NCI-H345 treated with DMSO at 0.1 percent for 48 hours (cell line): ENCODE data around the gene LMBR1L.

Experiments used
- DNase-seq: peaks from one replicate; lab custom pipeline; 2025; ENCODE audit not compliant: unreplicated experiment; lab: John Stamatoyannopoulos, UW

LMBR1L gene

DNA sequence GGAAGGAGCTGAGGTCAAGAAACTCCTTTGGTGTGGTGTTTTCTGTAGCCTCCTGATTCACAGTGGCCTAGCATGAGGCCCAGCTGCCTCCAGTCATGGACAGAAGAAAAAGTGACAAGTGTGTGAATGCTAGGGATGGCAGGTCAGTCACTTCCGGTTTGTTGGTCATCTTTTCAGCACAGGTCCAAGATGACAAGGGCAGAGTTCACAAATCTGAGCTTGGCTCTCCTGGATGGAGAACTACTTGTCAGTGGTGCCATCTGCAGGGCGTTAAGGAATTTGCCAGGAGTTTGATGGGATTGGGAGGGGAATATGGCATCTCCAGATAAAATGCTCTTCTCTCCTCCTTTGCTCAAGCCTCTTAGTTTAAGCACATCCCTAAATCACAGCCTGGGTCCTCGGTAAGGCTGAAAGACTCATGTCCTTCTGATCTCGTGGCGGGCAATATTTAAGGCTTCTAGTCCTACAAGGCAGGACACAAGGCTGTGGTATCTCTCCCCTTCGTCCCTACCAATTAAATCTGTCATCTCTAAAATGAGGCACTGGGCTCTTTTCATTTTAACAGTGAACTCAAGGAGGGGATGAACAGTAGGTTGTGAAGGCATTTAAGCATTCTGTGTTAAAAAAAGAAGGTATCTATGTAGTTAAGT is 10.5 kb upstream of the LMBR1L start:
- DNase-seq = no peak

DNA sequence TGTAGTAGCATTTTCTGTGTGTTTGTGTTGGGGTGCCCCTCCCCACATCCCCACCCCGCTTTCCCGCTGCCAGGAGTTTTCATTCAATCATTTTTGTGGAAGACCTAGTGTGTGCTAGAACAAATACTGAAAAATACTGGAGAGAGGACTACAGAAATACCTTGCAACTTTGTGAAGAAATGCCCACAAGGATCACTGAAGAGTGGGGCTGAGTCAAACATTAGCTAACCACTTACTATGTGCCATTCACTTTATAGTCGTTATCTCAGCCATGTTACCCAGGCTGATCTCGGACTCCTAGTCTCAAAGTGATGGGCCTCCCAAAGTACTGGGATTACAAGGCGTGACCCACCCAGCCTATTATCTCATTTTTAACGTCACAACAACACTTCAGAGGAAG is 559 bp upstream of the LMBR1L start:
- no peak for DNase-seq

DNA sequence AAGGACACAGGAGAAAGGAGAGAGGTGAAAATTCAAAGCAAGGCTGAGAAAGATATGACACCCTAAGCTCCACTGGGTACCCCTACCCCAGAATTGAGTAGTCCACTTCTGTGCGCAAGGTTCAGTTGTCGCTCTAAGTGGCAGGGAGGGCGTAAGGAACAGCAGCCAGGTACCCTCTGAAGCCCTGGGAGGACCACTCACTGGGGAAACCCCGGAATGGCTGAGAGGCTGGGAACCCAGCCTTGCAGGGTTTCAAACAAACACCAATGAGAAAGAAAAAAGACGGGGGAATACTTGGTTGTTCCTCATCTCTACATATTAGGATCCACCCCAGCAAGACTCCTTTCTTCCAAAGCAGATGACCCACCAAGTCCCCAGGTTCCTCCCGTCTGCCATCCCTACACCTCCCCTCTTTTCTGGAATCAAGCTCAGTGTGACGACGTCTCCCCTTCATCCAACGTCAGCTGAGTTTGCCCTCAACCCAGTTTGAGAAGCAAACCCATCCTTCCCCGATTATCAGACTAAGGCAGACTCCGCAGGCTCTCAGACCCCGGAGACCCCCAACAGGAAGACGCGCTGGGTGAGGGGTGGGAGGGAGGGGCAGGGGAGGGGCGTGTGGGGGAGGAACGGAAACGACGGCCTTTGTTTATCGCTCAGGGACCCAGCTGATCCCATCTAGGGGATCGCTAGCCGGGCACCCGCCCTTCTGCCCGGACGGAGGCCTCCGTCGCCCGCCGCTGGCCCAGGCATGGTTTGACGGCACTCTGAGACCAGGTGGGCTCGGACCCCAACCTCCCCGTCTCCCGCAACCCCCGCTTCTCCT is 795 bp downstream of the LMBR1L start:
- no peak for DNase-seq

DNA sequence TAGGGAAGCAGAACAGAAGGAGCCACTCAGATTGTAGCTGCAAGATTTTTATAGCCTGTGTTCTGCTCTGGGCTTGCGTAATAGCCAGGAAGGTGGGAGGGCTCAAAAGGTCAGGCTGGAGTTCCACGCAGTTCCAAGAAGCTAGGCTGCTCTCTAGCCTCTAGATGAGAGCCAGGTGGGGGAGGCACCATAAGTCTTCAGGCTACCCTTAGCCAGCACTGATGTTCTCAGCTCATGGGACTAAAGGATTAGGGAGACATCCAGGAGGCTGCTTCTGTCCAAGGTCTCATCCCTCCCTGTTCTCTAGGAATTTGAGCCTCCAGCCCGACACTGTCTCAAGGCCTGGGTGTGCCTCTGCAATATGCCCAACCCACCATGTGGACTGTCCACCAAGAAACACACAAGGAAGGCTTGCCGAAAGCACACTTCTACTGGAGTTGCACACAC is 1.7 kb downstream of the LMBR1L start:
- no peak for DNase-seq

DNA sequence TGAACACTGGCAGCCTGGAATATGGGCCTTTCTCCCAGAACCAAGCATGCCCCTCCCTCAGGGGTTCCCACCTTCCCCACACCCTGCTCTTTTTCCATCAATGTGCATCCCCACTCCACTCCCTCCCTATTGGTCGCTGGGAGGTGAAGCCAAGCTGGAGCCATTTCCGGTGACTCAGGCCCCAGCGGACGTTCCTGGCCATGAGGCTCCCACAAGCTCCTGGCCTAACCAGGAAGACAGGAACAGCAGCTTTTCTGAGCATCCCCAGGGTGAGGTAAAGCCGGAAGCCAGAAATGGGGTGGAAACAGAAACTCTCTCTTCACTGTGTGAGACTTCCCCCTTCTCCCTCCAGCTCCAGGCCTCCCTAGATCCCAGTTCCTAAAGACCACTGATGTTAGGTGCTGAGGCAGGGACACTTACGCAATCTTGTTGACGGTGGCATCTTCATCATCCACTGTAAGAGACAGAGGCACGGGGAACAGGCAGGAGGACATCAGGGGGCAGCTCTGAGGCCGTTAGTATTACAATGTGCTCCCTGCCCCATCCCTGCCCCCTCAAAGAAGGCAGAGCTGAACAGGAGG is 5.1 kb downstream of the LMBR1L start:
- no peak for DNase-seq

DNA sequence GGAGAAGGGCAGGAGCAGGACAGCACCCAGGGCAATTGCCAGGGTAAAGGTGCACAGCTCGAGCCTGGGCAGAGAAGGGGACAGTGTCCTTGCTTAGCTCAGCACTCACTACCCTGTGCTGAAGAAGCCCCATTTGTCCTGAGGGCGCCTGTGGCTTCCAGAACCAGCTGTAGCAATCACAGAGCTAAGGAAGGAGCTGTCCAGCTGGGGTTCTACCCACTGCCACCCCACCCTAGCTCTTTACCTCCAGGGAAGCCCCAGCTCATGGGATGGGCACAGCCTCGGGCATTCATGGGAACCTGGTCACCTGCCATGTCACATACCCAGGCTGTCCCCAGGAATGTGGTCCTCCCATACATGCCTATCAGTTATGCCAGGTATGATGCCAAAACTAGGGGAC is 5.8 kb downstream of the LMBR1L start:
- no peak for DNase-seq

DNA sequence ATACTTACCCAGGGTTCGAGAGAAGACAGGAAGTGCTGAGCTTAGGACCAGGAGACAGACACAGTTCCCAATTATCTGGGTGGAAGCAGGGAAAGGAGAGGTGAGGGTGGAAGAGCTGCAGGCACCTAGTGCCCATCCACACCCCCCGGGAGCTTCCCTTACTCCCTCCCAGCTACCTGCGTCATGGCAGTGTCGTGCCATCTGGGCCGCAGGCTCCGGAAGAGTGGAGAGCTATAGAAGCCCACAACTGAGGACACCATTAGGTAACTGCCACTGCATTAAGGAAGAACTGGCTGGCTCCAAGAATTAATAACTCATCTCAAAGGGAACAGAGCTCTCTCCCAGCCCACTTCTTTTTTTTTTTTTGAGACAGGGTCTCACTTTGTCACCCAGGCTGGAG is 10.3 kb downstream of the LMBR1L start:
- no peak for DNase-seq

DNA sequence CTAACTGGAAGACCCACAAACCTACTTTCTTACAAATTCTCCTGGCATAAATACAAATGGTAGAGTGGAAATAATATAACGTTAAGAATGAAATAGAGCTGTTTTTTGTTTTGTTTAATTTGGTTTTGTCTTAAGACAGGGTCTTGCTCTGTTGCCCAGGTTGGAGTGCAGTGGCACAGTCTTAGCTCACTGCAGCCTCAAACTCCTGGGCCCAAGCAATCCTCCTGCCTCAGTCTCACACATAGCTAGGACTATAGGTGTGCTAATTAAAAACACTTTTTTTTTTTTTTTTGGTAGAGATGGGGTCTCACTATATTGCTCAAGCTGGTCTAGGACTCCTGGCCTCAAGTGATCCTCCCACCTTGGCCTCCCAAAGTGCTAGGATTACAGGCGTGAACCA is 11.9 kb downstream of the LMBR1L start:
- no peak for DNase-seq

DNA sequence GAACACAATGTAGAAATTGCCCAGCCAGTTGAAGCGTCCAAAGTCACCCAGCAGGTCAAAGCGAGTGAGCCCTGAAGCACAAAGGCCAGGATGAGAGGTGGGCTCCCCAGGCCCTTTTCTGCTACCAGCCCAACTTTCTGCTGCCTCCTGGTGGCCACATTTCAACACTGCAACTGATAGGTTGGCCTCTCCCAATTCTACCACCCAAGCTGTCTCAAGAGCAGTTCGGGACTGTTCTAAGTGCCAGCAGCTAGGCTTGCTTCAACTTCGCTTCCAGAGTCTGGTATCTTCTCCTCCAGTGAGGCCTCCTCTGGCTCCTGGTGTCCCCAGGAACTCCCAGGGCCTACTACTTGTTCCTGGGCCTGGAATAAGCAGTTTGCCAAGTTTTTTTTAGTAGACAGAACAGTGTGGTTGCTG is 12.6 kb downstream of the LMBR1L start:
- DNase-seq = no peak

DNA sequence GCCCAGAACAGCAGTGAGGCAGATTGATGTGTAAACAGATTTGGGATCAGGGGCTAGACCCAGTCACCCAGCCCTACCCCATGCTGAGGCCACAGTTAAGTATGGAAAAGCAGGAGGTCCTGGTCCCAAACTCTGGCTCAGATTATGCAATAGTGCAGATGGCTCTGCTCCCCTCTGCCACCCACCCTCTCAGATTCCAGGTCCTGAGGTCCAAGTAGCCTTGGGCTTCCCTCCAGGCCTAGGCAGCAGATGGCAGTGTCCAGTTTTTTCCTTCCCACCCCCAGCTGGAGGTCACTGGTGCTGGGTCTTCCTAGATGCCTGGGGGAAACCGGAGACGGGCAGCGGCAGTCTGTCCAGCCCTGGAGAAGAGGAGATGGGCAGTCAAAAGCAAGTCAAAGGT is 13.3 kb downstream of the LMBR1L start:
- DNase-seq = no peak

DNA sequence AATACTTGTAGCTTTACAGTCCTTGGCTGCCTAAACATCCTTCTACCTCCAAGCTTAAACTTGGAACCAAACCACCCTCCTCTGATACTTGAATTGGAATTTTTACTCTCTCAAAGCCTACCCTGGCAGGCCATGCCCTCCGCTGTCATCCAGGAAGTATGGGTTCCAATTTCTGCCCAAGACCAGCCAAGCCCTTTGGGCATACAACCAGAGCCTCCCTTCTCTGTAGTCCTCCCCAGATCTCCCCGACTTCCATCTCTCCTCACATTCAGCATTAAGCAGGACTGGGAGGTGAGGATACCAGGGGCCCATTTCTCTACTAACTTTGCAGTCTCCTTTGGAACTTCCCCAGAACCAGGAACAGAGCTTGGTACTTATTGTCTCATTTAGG is 15.7 kb downstream of the LMBR1L start:
- DNase-seq = no peak

DNA sequence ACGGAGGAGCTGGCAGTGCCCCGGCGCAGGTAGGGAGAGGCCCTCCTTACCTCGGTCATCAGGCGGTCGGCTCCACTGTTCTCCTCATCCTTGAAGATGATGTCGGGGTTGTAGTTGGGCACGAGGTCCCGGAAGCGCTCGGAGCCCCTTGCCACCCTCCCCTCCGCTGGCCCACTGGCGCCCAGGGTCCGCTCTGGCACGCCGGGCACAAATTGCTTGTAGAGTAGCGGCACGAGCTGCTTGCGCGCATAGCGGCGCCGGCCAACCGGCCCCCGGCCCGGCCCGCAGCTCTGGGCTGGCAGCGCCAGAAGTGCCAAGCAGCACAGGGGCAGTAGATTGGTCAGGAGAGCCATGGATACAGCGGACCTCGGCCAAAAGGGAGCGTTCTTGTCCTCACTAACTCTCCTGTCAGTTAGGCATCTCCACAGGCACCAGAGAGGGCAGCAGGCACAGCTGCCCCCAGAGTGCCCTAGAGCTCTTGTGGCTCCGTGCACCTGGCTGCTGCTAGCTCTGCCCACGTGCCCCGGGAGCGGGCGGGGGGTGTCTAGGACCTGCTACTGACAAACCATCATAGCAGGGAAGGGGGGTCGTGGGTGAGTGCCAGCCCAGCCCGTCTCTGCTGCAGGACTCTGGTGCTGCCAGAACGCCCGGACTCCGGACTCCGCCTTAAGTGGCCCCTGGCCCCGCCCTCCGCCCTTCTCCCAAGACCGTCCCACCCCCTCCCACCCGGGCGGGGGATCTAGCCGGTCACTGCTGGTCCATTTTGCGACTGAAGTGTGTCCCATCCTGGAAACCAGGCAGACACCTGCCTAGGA is 16.3 kb downstream of the LMBR1L start, which contains the start of gene DHH:
Gene DHH (minus strand): TSS at position 642 of the 815 bp plus-strand sequence. CDS start 289 bp downstream, at position 353.
- DNase-seq = no peak

DNA sequence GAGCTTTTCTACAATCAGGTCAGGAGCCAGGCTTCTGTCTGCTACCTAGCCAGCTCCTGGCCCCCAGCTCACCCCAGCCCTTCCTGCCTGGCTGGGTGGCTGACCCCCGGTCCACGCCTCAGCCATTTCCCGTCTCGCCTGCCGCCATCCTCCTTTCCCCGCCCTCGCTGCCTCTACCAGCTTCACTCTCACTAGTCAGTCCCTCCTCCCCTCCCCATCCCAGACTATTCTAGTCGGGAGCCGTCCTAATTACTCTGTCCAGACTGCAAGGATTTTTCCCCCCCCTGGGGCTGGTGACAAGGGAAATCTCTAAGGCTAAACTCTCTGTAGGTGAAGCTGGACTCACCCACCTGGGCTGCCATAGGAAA is 16.9 kb downstream of the LMBR1L start:
- DNase-seq = no peak

DNA sequence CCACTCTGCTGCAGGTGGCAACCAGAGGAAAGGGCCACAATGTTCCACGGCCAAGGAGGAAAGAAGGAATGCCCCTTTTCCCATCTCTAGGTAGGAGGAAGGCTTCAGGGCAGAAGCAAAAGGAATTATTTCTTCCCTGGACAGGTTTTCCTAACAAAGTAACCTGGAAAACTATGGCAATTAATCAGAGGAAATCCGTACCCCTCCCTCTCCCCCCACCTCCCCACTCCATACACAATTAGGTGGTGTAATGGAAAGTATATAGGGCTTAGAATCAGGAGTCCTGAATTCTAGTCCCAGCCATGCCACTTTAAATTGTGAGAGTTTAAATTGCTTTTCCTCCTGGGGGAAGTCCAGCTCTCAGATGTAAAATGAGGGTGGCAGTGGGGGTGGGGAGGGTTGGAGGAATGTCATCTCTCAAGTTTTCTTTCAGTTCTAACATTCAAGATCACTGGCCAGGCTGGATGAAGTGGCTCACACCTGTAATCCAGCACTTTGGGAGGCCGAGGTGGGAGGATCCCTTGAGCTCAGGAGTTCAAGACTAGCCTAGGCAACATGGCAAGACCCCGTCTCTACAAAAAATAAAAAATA is 17.7 kb downstream of the LMBR1L start:
- DNase-seq = no peak

DNA sequence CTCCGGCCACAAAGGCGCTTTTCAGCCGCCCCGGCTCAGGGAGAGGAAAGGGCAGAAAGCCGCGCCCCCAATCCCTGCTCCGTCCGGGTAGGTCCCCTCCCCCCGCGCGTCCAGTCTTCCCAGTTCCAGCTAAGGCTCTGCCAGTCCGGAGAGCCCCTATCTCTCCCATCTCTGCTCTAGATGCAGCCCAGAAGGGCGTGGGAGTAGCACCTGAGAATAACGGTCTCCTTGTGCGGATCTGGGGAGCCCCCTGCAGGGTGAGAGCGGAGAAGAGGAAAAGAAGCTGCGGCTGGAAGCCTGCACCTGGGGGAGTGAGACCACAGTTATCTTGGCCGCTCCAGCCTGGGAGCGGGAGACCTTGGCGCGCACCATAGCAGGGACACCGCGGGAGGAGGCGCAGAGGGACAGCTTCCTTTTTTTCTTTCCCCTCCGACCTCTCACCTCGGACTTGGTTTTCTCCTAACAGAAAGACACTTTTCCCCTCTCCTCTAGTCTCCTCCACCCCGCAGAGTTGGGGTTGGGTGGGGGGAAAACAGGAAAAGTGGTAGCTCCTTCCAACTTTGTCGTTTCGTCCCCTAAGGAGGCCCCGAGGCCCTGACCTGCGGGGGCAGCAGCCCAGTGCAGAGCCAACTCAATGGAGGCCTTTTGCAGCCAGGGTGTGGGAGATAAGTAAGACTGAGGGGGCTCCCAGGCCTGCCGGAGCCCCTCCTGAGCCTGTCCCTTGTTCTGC is 18.4 kb downstream of the LMBR1L start:
- no peak for DNase-seq

DNA sequence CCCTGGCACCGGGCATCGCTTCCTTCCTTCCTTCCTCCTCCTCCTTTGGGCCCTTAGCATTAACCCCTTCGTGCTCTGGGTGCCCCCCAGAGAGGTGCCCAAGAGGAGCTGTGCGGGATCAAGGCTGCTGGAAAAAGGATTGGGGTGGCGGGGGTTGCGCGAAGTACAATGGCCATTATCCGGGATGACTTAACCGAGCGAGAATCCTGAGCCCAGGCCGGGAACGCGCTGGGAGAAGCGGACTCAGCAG is 18.9 kb downstream of the LMBR1L start:
- DNase-seq = no peak

DNA sequence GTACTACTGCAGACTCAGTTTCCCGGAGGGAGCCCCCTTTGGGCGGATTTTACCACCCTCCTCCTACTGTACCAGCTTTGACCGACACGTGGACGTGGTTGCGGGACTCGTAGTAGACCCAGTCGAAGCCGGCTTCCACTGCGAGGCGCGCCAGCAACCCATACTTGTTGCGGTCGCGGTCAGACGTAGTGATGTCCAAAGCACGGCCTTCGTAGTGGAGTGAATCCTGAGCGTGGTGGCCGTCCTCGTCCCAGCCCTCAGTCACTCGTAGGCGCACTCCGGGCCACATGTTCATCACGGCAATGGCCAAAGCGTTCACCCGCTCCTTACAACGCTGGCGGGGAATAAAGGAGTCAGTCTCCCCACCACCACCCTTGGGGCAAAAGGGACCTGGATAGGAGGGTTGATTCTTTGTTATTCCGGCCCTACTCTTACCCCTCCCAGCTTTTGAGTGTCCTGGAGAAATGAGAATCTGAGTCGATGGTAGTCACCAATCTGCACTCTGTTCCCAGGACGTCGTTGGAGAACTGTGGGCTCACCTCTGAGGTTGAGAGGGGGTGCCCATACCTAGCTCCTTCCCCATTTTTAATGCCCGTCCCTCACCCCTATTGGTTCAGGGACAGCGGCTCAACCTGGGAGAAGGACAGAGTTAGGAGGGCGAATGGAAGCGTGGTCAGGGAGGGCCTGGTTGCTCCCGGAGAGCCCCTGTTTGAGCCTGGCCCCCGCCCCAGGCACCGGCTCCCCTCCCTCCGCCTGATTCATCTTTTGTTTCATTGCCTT is 19.4 kb downstream of the LMBR1L start:
- DNase-seq = no peak

DNA sequence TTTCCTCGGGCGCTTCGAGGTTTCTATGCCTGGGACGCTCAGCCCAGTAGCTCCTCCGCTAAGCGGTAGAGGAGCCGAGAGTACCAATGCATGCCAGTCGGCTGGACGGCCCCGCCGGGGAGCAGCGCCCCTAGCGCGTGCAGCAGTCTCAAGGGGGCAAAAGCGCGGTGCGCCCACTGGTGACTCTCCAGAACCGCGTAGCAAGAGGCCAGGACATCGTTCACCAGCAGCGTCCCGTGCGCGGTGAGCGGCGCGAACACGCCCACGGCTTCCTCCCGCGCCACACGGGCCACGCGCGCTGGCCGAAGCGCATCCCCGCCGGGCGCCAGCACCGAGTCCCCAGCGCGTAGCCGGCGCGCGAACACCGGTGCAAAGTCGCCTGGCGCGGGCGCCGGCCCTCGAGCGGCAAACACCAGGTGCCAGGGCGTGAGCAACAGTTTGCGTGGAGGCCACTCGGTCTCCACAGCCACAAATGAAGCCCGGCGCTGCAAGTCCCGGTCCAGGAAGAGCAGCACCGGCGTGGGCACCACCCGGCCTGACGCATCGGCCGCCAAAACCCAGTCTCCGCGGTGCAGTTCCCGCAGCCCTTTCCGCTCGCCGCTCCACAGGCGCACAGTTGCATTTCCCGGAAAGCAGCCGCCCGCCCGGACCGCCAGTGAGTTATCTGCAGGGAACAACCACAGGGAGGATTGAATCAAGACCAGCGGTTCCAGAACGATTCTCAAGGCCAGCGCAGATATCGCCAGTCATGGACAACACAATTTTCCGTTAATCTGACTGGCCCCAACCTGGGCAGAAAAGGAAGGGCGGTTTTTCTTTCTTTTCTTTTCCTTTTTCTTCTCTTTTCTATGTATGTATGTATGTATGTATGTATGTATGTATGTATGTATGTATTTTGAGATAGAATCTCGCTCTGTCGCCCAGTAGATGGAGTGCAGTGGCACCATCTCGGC is 20.6 kb downstream of the LMBR1L start:
- DNase-seq = no peak

DNA sequence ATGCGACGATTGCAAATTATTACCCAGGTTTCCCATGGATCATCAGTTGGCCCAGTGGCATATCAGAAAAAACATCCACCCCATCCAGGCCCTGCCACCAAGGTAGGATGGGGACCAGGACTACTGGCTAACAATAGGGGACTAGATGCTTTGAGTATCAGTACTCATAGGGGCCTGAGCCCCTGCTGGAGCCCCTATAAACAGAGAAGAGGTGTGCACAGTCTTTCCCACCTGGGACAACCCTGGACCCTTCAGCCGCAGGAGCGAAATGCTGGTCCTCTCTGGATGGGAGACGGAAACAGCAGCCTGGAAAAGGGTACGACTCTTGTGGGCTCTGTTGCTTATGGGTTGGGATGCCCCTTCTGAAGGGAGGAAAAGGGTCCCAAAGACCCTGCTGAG is 21.7 kb downstream of the LMBR1L start:
- no peak for DNase-seq
